Activated CD4-positive, alpha-beta memory T cell treated with anti-CD3 and anti-CD28 coated beads, Interleukin-2, amount 10 ng/mL, durations not matched to agents 7 days and 5 days (primary cell): Measurements from ENCODE around the gene GRAMD1A. TPM values are rescaled to one million over a fixed set of nuclear protein-coding genes. Genes with fewer than 3 reads are reported as not detected.

Experiments used
- CTCF ChIA-PET: fragments of 350-600 bp; sonication (Branson Sonifier 250); formaldehyde crosslinking; loops from one replicate; lab custom pipeline; 2021; ENCODE audit warnings: antibody characterized with exemption, inconsistent platforms; lab: Charles Lee
- POLR2A ChIA-PET: fragments of 350-600 bp; sonication (Branson Sonifier 250); formaldehyde crosslinking; loops from one replicate; lab custom pipeline; 2021; ENCODE audit warnings: antibody characterized with exemption; lab: Charles Lee
- DNase-seq: peaks from one replicate; pipeline ENCODE4 v3.0.0-alpha.2; 2020
- H3K27ac Mint-ChIP-seq: one replicate; pipeline ENCODE4 v1.8.0; 2021; ENCODE audit warnings: mild to moderate bottlenecking, mixed read lengths
- H3K27me3 Mint-ChIP-seq: one replicate; pipeline ENCODE4 v1.8.0; 2021; ENCODE audit warnings: mixed read lengths
- H3K36me3 Mint-ChIP-seq: one replicate; pipeline ENCODE4 v1.8.0; 2021; ENCODE audit warnings: low read depth, mixed read lengths
- H3K4me1 Mint-ChIP-seq: one replicate; pipeline ENCODE4 v1.8.0; 2021; ENCODE audit warnings: mixed read lengths
- H3K4me3 Mint-ChIP-seq: one replicate; pipeline ENCODE4 v1.8.0; 2021; ENCODE audit warnings: mild to moderate bottlenecking, mixed read lengths
- H3K9me3 Mint-ChIP-seq: one replicate; pipeline ENCODE4 v1.8.0; 2021; ENCODE audit warnings: mixed read lengths
- total RNA-seq, 2 experiments: library from RNA; stranded (reverse); gene quantifications; one replicate each; pipeline ENCODE4 v1.2.3, GENCODE V29; 2021

The GRAMD1A gene
- 100 to 1,000 TPM in 1 of 2 experiments, 10 to 100 TPM in 1; 98.2 to 106 TPM for total RNA-seq

- H3K4me3 Mint-ChIP-seq: peak within 1 kb of the TSS; percentile 88
- POLR2A ChIA-PET: interaction anchor here (0.6 to 4.5 kb wide), 6 partner anchors 14 to 779 kb away, joined by 3 to 53 read pairs (median 7); partner anchors contain the start of genes ZNF181 and ZNF792
- peaks cover 67% of the 10 kb centered on the region for H3K4me1 Mint-ChIP-seq
- CTCF ChIA-PET: interaction anchor here (0.5 to 2.3 kb wide), 2 partner anchors 28 to 1827 kb away, joined by 3 to 12 read pairs; no protein-coding TSS in a partner anchor
- H3K9me3 Mint-ChIP-seq: no peaks in the 10 kb centered on the region
- no peaks in the 10 kb centered on the region for H3K27me3 Mint-ChIP-seq
- H3K36me3 Mint-ChIP-seq: peaks cover 23% of the 10 kb centered on the region
- DNase-seq: peak; percentile 83
- H3K27ac Mint-ChIP-seq: peak within 1 kb of the TSS; percentile 93
Measured at GRCh38 chr19:34999498-35000337, at the start of gene GRAMD1A. TSS of gene GRAMD1A (plus strand) at chr19:35000323. CDS start at chr19:35000479, 156 bp downstream.

- POLR2A ChIA-PET: no interaction called here
- Mint-ChIP-seq H3K9me3 (peaks cover 71% of the 10 kb centered on the region), H3K4me3 (no peak overlapping the region), H3K27me3 (no peaks in the 10 kb centered on the region), H3K36me3 (peaks cover 73% of the 10 kb centered on the region), H3K27ac (no peak overlapping the region), H3K4me1 (no peaks in the 10 kb centered on the region)
- CTCF ChIA-PET: no interaction called here
- no peak for DNase-seq
Measured at GRCh38 chr19:34953092-34953491, 47.0 kb upstream of the GRAMD1A start.

GRCh38 chr19:34957830-34958751, 42.0 kb upstream of the GRAMD1A start:
- ChIA-PET POLR2A (interaction anchor here (1.1 kb wide), 1 partner anchor 10 kb away, joined by 3 read pairs; no protein-coding TSS in a partner anchor), CTCF (no interaction called here)
- Mint-ChIP-seq H3K4me1 (peaks cover 23% of the 10 kb centered on the region), H3K9me3 (peaks cover 85% of the 10 kb centered on the region), H3K36me3 (peaks cover 91% of the 10 kb centered on the region), H3K27ac (no peak overlapping the region), H3K4me3 (no peak overlapping the region), H3K27me3 (no peaks in the 10 kb centered on the region)
- no peak for DNase-seq

GRCh38 chr19:34959021-34959420, 41.1 kb upstream of the GRAMD1A start:
- Mint-ChIP-seq H3K4me3 (no peak overlapping the region), H3K27ac (no peak overlapping the region), H3K27me3 (no peaks in the 10 kb centered on the region), H3K36me3 (peaks cover 84% of the 10 kb centered on the region), H3K9me3 (peaks cover 77% of the 10 kb centered on the region), H3K4me1 (peaks cover 25% of the 10 kb centered on the region)
- CTCF ChIA-PET: no interaction called here
- POLR2A ChIA-PET: no interaction called here
- DNase-seq: no peak

GRCh38 chr19:34960103-34960805, 39.9 kb upstream of the GRAMD1A start:
- Mint-ChIP-seq H3K9me3 (peaks cover 73% of the 10 kb centered on the region), H3K27ac (no peak overlapping the region), H3K4me3 (peak overlapping the region; percentile 1), H3K27me3 (no peaks in the 10 kb centered on the region), H3K4me1 (peaks cover 29% of the 10 kb centered on the region), H3K36me3 (peaks cover 79% of the 10 kb centered on the region)
- POLR2A ChIA-PET: interaction anchor here (0.7 kb wide), 2 partner anchors 29 to 152 kb away, joined by 3 read pairs; no protein-coding TSS in a partner anchor
- no peak for DNase-seq
- CTCF ChIA-PET: no interaction called here

- H3K4me1 Mint-ChIP-seq: peaks cover 29% of the 10 kb centered on the region
- no peaks in the 10 kb centered on the region for H3K27me3 Mint-ChIP-seq
- H3K27ac Mint-ChIP-seq: peak overlapping the region; percentile 79
- CTCF ChIA-PET: no interaction called here
- no peak for DNase-seq
- no peak overlapping the region for H3K4me3 Mint-ChIP-seq
- H3K36me3 Mint-ChIP-seq: peaks cover 74% of the 10 kb centered on the region
- POLR2A ChIA-PET: no interaction called here
- peaks cover 73% of the 10 kb centered on the region for H3K9me3 Mint-ChIP-seq
Measured at GRCh38 chr19:34960940-34961679, 39.0 kb upstream of the GRAMD1A start.

- peaks cover 29% of the 10 kb centered on the region for H3K4me1 Mint-ChIP-seq
- CTCF ChIA-PET: interaction anchor here (1.9 kb wide), 1 partner anchor 10 kb away, joined by 13 read pairs; no protein-coding TSS in a partner anchor
- peaks cover 67% of the 10 kb centered on the region for H3K9me3 Mint-ChIP-seq
- POLR2A ChIA-PET: interaction anchor here (1.5 to 3.6 kb wide), 4 partner anchors 18 to 284 kb away, joined by 4 to 15 read pairs (median 8); partner anchors contain the start of genes GRAMD1A, SCGB2B2, ZNF30 and ZNF302
- peak overlapping the region; percentile 79 for H3K27ac Mint-ChIP-seq
- no peaks in the 10 kb centered on the region for H3K27me3 Mint-ChIP-seq
- H3K4me3 Mint-ChIP-seq: peak overlapping the region; percentile 93
- peaks cover 65% of the 10 kb centered on the region for H3K36me3 Mint-ChIP-seq
- peak; percentile 63 for DNase-seq
Measured at GRCh38 chr19:34961775-34962686, 38.1 kb upstream of the GRAMD1A start.

- Mint-ChIP-seq H3K27ac (peak overlapping the region; percentile 79), H3K27me3 (no peaks in the 10 kb centered on the region), H3K4me3 (peak overlapping the region; percentile 93), H3K9me3 (peaks cover 68% of the 10 kb centered on the region), H3K4me1 (peaks cover 29% of the 10 kb centered on the region), H3K36me3 (peaks cover 60% of the 10 kb centered on the region)
- ChIA-PET POLR2A (interaction anchor here (1.5 to 3.6 kb wide), 4 partner anchors 19 to 285 kb away, joined by 4 to 15 read pairs (median 8); partner anchors contain the start of genes GRAMD1A, SCGB2B2, ZNF30 and ZNF302), CTCF (interaction anchor here (0.9 to 1.9 kb wide), 3 partner anchors 9 to 81 kb away, joined by 3 to 13 read pairs (median 4); no protein-coding TSS in a partner anchor)
- DNase-seq: no peak
Measured at GRCh38 chr19:34962687-34963572, 37.2 kb upstream of the GRAMD1A start.

GRCh38 chr19:34963573-34964406, 36.3 kb upstream of the GRAMD1A start, which contains the start of gene ZNF792:
TSS of gene ZNF792 (minus strand) at chr19:34964229. CDS start at chr19:34963662, 567 bp downstream.
- CTCF ChIA-PET: interaction anchor here (0.9 to 1.9 kb wide), 3 partner anchors 9 to 81 kb away, joined by 3 to 13 read pairs (median 4); no protein-coding TSS in a partner anchor
- POLR2A ChIA-PET: interaction anchor here (2.1 to 3.6 kb wide), 3 partner anchors 37 to 286 kb away, joined by 7 to 15 read pairs (median 10); partner anchors contain the start of genes GRAMD1A, SCGB2B2, ZNF30 and ZNF302
- peak; percentile 54 for DNase-seq
- peaks cover 29% of the 10 kb centered on the region for H3K4me1 Mint-ChIP-seq
- H3K27ac Mint-ChIP-seq: peak within 1 kb of the TSS; percentile 79
- H3K36me3 Mint-ChIP-seq: peaks cover 54% of the 10 kb centered on the region
- peaks cover 68% of the 10 kb centered on the region for H3K9me3 Mint-ChIP-seq
- H3K27me3 Mint-ChIP-seq: no peaks in the 10 kb centered on the region
- peak within 1 kb of the TSS; percentile 93 for H3K4me3 Mint-ChIP-seq
